PFSK-1 (cell line): ENCODE measurements around the gene CMC1.

ENCODE experiments used
- POLR2AphosphoS5 ChIP-seq: IDR thresholded peaks from 2 replicates; pipeline ENCODE4 v1.6.1; 2012; ENCODE audit warnings: low read depth, mild to moderate bottlenecking, control low read depth, low read length, moderate library complexity
- TAF1 ChIP-seq: IDR thresholded peaks from 2 replicates; pipeline ENCODE4 v1.6.1; 2012; ENCODE audit warnings: low read length, control low read depth, borderline replicate concordance; ENCODE audit not compliant: insufficient read depth
- TF ChIP-seq, protein P1 (sequence below), 2 experiments: IDR thresholded peaks; 2 replicates each; pipeline versions ENCODE4 v1.6.1 to v1.8.0; 2011 to 2012; ENCODE audit warnings: low read depth in 2 of 2, low read length in 2 of 2, control low read depth in 1 of 2, inconsistent platforms in 1 of 2, mild to moderate bottlenecking in 1 of 2, moderate library complexity in 1 of 2; ENCODE audit not compliant: insufficient read depth in 1 of 2

DNA sequence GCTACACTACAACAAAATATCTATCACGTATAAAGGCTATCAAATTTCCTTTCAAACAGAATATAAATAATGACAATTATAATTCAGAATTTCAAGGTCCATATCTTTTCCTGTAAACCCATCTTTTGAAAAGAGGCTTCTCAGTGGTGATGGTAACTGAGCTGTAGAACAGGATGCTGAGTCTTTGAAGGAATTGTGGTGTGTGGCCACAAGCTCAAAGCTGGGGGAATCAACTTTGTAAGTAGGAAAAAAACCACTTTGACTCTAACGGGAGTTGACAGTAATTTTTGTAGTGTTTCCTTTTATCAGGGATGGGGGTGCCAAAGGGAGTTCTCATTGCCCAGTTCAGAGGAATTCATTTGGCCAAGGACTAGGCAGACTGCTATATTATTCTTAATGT, 93.8 kb downstream of the CMC1 start:
- TF ChIP-seq POLR2AphosphoS5, result no peak
- TF ChIP-seq, protein P1, sequence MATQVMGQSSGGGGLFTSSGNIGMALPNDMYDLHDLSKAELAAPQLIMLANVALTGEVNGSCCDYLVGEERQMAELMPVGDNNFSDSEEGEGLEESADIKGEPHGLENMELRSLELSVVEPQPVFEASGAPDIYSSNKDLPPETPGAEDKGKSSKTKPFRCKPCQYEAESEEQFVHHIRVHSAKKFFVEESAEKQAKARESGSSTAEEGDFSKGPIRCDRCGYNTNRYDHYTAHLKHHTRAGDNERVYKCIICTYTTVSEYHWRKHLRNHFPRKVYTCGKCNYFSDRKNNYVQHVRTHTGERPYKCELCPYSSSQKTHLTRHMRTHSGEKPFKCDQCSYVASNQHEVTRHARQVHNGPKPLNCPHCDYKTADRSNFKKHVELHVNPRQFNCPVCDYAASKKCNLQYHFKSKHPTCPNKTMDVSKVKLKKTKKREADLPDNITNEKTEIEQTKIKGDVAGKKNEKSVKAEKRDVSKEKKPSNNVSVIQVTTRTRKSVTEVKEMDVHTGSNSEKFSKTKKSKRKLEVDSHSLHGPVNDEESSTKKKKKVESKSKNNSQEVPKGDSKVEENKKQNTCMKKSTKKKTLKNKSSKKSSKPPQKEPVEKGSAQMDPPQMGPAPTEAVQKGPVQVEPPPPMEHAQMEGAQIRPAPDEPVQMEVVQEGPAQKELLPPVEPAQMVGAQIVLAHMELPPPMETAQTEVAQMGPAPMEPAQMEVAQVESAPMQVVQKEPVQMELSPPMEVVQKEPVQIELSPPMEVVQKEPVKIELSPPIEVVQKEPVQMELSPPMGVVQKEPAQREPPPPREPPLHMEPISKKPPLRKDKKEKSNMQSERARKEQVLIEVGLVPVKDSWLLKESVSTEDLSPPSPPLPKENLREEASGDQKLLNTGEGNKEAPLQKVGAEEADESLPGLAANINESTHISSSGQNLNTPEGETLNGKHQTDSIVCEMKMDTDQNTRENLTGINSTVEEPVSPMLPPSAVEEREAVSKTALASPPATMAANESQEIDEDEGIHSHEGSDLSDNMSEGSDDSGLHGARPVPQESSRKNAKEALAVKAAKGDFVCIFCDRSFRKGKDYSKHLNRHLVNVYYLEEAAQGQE (IDR thresholded peaks at IDR 0.05; ENCODE audit: insufficient read depth in 1 of 2, low read depth in 2 of 2, low read length in 2 of 2), result no peak
- no peak for TF ChIP-seq TAF1
